Smooth muscle cell of the pulmonary artery (primary cell): Measurements from ENCODE around the gene RELT. TPM values are rescaled to one million over a fixed set of nuclear protein-coding genes. Genes with fewer than 3 reads are reported as not detected.

ENCODE experiments used
- total RNA-seq: library from RNA; depleted of rRNA; stranded (reverse); fragments of >200 nt; gene quantifications from 2 replicates; pipeline ENCODE4 v1.2.3, GENCODE V29; 2014

The RELT gene
- 5.1 TPM in 2 replicates for total RNA-seq

GRCh38 chr11:73376160-73376802 lies at the start of gene RELT:
TSS of gene RELT (plus strand) at chr11:73376399. CDS start at chr11:73389137, 12,738 bp downstream.

Other genes with a start within 250 kb of the RELT start
- 23.7 and 24.7 TPM in 2 replicates for gene FCHSD2, start 234.1 kb upstream of the RELT start, total RNA-seq
- 0.65 and 0.92 TPM in 2 replicates for gene P2RY2, start 158.1 kb upstream of the RELT start, total RNA-seq
- gene P2RY6, start 104.1 kb upstream of the RELT start, total RNA-seq = 1.5 and 2.5 TPM in 2 replicates
- 90.2 and 95.1 TPM in 2 replicates for gene ARHGEF17, start 68.1 kb upstream of the RELT start, total RNA-seq
- gene FAM168A, start 221.7 kb downstream of the RELT start, total RNA-seq = 43.2 and 49.1 TPM in 2 replicates